Activated effector memory CD4-positive, alpha-beta T cell treated with Interleukin-2 at 50 U/mL for 16 hours (primary cell): ENCODE results near the gene MAJIN.

Experiments used
- DNase-seq: peaks from one replicate; pipeline ENCODE4 v3.0.0-alpha.2; 2020

The MAJIN gene

DNA sequence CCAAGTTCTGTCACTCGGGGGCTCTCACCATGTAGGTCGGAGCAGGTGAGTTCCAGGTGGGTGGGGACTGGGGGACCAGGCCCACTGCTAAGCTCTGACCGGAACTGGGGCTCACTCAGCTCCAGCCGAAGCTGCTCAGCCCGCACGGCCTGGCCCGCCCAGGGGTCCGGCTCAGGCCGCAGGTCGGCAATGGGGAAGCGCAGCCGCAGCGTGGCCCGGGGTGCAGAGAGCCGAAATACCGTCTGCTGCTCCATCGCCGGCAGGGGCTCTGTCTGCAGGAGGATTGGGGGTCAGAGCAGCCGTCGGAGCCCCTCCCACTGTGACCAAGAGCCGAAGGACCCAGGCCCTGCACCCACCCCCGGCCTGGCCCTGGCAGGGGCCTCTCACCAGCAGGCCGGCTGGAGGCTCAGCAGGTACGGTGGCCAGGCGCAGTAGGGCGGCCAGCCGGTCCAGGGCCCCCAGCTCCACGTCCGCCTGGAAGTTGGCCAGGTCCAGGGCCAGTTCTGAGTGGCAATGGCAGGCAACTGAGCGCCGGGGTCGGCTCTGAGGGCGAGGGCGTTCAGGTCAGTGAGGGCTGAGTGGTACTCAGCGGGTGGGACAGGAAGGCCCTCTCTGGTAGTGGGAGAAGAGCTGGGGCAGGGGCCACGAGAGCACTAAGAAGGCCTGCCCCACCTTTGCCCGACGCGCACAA is 62.1 kb downstream of the MAJIN start:
- no peak for DNase-seq

DNA sequence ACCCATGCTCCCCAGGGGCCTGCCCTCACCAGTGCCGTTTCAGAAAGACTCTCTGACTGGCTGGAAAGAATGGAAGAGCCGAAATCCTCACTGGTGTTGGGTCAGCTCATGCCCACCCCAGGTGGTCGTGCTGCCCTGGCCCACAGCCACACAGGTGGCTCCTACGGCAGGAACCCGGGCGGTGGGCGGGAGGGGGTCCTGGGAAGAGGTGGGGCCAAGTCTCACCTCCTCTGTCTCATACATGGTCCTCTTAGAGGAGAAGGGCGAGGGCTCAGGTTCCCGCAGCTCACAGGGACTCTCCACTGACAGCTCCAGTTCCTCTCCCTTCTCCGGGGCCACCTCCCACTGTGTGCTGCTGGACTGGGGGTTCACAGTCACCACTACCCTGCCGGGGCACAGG is 63.1 kb downstream of the MAJIN start:
- no peak for DNase-seq

DNA sequence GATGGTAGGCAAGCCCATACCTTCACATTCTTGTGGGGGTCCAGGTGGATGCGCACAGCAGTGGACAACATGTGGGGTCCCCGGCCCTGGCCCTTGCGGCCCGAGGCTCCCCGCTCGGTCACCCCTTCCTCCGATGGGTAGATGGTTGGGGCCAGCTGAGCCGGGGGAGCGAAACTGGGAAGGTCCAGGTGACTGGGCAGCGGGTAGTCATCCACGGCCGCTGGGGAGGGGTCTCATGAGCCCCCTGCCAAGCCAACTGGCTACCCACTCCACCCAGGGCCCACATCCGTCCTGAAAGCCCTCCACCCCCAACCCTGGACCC is 65.6 kb downstream of the MAJIN start:
- no peak for DNase-seq

DNA sequence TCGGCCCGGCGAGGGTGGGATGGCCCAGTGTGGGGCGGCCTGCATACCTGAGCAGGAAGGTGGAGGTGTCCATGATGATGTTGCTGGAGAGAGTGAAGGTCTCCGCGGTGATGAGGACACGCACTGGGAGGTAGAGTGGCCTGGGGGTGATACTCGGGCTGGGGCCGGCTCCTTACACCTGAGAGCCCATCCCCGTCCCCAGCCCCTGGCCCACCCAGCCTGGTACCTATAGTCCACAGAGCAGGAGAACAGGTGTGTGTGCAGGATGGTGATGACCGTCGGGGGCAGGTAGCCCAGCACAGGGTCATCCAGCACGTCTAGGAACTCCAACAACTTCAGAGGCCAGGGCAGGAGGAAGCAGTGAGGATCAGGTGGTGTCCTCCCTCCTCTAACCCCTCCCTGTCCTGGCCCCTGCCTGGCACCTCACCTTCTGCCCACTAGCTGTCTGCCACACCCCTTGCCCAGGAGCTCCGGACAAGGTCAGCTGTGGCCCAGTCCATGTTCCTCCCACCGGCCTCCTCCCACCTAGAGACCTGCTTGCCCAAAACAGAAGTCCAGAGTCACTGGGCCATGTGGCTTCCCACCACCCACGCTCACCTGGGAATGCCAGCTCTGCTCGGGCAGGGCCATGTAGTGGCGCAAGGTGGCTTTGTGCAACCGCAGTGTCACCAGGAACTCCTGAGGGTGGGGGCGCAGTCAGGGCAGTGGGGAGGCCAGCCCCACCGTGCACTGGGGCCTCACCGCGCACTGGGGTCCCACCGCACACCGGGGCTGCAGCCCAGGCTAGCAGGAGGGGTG is 66.2 kb downstream of the MAJIN start:
- no peak for DNase-seq

DNA sequence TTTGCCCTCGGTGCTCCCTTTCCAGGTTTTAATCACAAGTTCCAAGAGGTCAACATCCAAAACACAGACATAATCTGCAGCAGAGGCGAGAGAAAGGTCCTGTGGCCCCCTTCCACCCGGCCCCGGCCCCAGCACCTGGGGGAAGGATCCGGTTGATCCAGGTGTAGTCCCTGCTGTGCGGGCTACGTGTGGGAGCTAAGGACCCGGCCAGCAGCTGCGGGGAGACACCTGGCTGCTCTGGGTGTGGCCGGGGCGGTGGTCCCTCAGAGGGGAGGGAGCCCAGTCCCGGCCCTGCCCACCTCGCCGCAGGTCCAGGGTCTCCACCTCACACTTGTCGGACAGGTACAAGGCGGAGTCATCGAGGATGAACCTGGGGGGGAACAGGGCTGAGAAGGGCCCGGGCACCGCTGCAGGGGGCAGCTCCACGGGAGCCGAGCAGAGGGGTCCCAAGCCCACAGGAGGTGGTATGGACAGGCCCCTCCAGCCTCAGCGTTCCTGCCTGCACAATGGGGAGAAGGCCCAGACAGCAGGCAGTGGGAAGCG is 68.5 kb downstream of the MAJIN start:
- no peak for DNase-seq

DNA sequence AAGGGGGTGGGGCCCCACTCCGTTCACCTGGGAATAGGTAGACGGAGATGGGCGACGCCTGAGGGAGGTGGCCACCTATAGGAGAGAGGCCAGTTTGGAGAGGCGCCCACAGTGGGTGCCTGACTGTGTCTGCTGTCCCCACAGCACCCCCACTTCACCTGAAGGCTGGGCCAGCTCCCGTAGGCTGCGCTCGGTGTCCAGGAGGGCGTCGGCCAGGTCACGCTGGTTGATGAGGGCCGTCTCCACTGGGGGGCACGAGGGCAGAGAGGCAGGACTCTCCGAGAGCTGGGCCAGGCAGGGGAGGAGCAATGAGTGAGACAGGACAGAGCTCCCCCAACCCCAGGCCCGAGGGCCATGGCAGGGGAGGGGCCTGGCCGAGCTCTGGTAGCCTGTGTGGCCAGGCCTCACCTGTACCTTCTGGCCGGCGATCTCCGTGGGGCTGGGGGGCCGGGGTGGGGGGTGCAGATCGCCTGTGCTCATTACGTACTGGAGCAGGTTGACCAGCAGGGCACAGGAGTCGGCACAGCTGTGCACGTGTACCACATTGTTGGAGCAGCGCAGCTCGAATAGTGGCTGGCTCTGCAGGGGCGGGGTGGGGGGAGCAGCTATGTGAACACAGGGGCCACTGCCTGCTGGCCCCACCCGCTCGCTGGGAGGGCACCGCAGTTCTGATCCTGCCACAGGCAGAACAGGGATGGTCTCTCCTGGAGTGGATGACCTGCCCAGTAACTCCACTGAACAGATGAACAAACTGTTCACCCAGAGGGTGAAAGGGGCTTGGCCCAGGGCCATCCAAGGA is 69.6 kb downstream of the MAJIN start:
- no peak for DNase-seq

DNA sequence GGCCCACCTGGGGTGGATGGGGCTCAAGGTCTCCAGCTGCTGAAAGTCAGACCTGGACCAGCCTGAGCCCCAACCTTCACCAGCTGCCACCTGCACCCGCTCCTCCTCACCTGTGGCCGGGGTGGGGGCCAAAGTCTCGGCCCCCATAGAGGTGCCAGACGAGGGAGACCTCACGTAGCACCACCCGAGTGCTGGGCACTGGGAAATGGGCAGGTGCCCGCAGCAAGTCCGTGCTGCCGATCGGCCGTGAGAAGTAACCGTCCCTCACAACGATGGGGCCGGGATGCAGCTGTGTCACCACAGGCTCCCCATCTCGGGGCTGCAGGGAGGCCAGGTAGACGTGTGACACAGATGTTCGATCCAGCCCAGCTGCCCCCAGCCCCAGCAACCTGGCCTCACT is 71.1 kb downstream of the MAJIN start:
- DNase-seq: no peak

DNA sequence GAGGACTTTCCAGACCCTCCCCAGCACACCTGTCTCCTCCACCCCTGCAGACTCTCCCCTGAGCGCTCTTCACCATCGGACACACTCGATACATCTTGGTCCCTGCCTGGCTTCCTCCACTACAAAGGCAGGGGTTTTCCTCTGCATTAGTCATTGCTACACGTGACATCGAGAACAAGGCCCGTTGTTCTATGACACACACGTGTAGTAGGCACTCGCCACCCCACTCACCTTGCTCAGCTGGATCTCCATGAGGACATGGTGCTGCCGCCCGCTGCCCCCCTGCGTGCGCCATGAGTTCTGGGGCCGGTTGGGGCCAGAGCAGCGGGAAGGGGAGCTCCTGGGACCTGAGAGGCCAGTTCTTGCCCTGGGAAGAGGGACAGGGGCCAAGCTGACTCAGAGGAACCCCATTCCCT is 71.6 kb downstream of the MAJIN start:
- peak; percentile 59 for DNase-seq

DNA sequence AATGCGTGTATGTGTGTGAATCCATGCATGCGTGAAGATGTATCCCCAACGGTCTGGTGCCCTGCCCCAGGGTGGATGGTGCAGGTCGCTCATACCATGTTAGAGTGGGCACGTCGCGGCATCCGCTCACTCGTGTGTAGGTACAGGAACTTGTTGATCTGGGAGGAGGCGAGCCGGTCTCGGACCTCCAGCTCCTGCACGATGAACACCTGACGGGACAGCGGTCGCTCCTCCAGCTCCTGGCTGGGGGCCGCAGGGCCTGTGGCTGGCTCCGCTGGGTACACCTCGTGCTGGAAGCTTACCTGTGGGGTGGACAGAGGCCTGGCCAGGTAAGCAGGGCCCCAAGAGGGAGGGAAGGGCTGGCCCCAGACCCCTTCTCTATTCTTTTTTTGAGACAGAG is 73.4 kb downstream of the MAJIN start:
- DNase-seq: no peak

DNA sequence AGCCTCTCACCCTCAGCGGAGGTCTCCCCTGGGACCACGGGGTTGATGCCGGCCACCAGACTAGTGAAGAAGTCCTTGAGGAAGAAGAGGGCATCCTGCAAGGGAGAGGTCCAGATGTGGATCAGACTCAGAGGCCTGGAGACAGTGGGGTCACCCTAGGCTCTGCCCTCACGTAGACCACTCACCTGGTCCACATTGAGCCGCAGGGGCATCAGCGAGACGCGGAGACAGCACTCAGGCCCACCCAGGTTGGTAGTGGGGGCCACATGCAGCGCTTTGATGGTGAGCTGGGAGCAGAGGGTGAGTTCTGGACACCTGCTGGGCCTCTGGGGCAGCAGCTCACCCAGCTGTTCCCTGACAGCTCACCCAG is 73.8 kb downstream of the MAJIN start:
- no peak for DNase-seq

DNA sequence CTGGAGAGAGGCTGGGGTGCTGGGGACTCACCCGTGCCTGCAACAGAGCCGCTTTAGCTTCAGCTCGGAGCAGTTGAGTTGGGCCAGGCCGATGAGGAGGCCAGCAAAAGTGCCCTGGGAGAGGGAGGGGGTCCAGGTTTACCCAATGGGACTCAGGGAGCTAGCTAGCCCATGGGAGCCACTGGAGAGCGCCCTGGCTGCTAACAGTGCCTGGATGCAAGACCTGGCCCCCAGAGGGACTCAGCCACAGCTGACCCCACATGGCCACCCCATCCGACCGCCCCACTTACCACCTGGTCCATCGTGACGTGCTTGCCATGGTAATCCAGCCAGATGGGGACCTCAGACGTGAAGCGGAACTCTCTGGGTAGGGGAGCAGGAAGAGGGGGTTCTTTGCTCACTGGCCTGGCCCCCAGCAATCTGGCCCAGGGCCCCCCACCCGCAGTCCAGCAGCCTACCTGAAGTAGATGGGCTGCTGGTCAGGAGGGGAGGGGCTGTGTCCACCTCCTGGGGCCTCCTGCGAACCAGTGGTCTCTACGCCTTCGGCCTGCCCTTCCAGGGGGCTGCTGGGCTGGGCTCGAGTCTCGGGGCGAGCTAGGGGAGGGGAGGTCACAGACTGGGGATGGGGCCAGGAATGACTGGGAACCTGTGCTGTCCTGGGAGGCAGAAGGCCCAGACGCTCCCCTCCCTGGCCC is 74.4 kb downstream of the MAJIN start:
- DNase-seq: no peak

DNA sequence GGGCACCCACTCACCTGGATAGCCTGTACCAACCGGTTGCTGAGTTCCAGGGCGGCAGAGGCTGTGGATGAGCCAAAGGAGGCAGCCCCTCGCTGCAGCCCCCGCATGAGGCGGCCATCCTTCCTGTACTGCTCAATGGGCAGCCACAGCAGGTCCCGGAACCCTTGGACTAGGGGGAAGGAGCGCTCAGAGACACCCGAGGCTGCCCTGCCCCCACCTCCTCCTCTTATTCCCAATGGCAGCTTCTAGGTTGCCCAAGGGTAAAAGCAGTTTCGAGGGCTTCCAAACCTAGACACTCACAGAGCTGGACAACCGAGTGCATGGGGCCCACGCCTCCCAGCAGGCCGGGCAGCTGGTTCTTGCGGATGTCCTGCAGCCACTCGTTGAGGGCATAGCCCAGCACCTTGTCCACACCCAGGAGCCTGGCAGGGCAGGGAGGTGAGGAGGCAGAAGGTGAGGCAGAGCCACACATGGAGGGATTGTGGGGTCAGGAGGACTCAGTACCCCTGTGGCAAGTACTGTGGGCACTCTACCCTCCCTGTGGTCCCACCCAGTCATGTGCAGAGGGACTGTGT is 75.4 kb downstream of the MAJIN start:
- no peak for DNase-seq

DNA sequence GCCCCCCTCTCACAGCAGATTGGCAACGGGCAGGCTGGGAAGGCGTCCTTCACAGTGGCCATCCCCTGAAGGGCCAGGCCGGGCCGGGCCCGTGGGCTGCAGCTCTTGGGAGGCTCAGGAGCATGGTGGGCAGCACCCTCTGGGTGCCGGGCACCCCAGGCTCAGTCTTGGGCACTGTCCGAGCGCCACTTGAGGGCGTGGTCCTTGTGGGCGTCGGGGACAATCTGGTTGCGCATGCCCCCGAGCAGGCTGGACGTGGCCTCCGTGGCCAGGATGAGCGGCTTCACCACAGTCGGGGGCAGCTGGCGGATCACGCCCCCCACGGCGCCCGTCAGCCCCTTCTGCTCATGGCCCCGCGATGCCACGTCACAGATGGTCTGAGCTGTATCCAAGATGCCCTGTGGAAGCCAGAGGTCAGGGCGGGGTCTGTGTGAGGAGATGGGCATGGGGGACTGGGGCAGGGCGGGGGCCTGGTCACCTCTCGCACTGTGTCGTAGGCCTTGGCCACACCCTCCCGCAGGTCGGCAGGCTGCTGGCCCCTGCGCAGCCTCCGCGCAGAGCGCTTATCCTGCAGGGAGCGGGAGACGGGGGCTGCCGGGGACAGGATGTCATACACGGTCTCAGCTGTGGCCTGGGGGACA is 77.0 kb downstream of the MAJIN start:
- DNase-seq: no peak

DNA sequence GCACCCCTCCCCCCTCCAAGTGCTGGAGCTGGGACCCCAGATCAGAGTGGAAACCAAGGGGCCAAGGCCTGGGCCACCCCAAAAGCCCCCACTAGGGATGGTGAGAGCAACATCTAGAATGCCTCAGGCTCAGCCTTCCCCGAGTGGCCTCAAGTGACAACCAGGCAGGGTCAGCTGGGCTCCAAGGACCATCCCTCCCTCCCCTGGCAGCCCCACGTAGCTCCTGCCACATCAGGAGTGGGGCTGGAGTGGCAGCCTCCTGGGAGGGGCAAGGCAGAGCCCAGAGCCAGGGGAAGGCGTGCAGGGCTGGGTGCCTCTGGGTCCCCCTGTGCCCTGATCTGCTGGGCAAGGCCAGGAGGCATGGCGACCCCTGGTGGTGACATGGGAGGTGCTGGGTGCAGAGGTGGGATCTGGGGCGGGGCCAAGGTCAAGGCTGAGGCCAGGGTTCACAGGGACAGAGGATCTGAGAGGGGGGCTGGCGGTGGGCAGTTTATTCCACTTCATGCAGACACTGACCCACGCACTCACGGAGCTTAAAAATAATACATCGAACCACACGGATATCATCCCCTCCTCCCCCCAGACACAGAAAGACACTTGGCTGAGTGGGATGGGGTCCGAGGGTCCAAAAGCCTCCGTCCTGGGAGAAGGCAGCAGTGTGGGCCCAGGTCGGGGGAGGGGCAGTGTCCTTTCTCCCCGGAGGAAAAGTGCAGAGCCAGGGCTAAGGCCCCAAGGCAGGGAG is 77.7 kb downstream of the MAJIN start:
- DNase-seq: peak; percentile 80

DNA sequence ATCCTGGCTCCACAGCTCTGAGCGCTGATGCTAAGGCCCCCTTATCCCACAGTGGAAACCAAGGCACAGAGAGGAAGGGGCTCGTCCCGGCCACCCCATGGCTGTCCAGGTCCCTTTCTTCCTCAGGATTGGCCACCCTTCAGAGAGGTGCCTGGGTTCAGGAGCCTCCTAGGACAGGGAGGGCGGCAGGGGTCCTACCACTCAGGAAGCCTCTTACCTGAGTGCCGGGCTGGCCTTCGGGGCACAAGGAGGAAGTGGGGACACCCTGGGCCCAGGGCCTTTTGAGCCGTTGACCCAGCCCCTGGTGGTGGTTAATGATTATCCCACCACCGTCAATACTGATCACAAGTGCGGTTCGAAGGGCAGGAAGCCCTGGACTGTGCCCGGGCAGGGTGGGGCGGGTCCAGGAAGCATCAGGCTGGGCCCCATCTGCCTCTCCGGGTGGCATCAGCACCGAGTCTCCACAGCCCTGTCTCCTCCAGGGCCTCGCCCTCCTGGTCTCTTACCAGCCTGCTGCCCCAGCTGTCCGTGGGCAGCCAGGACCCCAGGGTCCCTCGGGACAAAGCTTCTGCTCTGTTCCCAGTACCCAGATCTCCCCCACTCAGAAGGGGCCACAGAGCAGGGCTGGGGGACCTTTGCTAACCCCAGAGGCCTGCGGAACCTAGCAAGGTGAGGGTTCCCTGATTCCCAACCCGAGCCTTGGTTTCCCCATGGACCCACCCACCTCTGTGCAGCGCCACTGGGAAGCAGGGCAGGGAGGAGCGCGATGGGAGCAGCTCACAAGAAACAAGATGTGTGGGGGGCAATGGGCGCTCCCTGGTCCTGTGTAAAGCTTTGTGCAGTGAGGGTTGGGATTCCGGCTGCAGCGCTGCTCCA is 78.5 kb downstream of the MAJIN start:
- no peak for DNase-seq

DNA sequence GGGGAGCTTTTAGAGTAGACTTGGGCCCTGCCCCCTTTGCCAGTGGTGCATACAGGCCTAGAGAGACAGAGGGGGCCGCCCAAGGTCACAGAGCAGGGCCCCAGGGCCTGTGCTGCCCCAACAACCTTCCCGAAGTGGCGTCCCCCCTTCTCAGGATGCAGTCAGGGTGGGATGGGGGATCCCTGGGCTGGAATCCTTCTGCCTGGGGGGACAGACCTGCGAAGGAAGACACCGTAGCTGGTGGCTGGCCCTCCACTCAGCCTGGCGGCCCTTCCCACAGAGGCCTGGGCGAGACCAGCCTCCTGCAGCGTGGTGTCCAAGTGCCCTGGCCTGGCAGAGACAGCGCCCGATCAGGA is 79.1 kb downstream of the MAJIN start:
- no peak for DNase-seq

DNA sequence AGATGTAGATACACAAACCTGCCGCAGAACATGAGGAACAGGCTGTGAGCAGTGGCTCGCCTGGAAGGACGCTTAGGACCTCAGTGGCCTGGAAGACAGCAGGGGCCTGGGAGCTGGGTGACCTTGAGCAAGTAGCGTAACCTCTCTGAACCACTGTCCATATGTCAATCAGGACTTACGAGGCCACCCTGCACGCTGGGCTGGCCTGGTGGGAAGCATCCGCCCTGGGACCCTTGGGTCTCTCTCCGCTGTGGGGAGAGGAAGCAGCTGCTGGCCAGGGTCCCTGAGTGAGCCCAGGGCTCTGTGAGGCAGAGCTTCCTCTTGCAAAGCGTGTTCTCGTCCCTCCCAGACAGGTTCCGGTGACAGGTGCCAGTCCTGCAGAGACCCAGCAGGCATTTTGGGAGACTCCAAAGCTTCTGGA is 79.5 kb downstream of the MAJIN start:
- DNase-seq: no peak

DNA sequence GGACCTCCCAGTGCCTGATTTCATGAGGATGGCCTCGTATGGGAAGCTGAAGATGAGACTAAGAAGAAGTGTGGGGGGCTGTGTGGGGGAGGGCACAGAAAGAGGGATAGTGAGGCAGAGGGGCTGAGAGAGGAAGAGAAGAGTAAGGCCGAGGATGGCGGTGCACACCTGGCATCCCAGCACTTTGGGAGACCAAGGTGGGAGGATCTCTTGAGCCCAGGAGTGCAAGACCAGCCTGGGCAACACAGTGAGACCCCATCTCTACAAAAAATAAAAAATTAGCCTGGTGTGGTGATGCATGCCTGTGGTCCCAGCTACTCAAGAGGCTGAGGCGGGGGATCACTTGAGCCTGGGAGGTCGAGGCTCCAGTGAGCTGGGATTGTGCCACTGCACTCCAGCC is 80.0 kb downstream of the MAJIN start:
- DNase-seq: no peak

DNA sequence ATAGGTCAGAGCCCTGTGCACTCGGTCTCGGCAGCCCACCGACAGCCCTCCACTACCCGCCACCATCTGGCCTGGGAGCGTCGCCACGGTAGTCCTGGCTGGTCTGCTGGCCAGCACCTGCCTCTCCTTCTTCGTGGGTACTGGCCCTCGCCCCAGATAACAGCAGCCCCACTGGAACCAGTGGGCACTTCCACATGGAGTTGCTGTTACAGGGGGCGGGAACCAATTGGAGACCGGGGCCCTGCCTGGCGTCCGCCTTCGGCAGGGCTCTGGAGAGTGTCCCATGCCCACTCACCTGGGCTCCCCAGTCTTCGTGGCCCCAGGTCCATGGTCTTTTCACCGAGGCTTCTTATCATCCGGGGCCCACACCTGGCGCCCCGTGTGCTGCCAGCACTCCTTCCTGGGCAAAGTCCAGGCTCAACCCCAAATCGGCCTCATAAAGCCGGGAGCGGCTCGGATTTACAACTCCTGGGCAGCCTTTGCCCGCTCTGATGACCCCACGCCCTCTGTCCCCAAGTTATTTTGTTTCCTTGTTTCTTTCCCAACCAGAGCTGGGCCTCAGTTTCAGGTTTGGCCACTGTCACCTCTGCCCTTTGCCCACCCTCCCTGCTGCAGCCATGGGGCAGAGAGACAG is 80.6 kb downstream of the MAJIN start:
- no peak for DNase-seq

DNA sequence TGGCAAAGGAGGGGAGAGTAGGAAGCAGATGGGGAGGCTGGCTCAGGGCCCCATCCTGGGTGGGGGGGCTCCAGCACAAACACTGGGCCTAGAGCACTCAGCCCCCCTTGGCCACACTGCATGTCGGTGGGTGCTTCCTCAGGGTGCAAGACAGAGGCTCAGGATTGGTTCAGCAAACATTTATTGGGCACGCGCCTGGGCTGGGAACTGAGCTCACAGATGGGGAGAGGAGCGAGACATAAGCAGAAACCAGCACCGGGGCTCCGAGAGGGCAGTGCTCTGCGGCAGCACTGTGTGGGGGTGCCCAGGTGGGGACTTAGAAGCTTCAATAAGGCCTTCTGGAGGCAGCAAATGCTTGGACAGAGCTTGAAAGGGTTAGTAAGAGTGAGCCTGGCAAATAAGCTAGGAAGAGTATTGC is 81.4 kb downstream of the MAJIN start:
- DNase-seq: no peak
